HL-60 (cell line): ENCODE results near the gene DCDC1.

ENCODE experiments used
- CTCF ChIP-seq: IDR thresholded peaks from one replicate; pipeline ENCODE4 v1.5.1; 2011; ENCODE audit warnings: low read length, control low read depth, inconsistent platforms; ENCODE audit not compliant: insufficient read depth
- POLR2AphosphoS5 ChIP-seq: IDR thresholded peaks from 2 replicates; pipeline ENCODE4 v1.6.1; 2012; ENCODE audit warnings: low read depth

GRCh38 chr11:30818721-30819120 is 550.8 kb downstream of the DCDC1 start:
- TF ChIP-seq CTCF (no peak), POLR2AphosphoS5 (no peak)
